Choroid plexus epithelial cell (primary cell): Measurements from ENCODE around the gene MYOF.
A peak's percentile ranks its signal among the peaks of the same experiment; 100 is the strongest.
"Not testable (repeated sequence)": the region's sequence is repeated elsewhere in the genome, so short reads cannot be mapped to it uniquely, and the experiment has no call there.

ENCODE experiments used
- DNase-seq: peaks from one replicate; pipeline ENCODE4 v3.0.0-alpha.2; 2010; ENCODE audit warnings: low read depth
- H3K4me3 ChIP-seq: 2 replicates; pipeline ENCODE4 v1.5.1; 2011; ENCODE audit warnings: low read depth, mild to moderate bottlenecking, control low read depth, low read length, moderate library complexity
- CTCF ChIP-seq: conservative IDR thresholded peaks from 2 replicates; pipeline ENCODE4 v1.5.1; 2011; ENCODE audit warnings: low read depth, mild to moderate bottlenecking, control low read depth, inconsistent platforms, low read length, moderate library complexity

MYOF gene

GRCh38 chr10:93290661-93291354 is 191.3 kb downstream of the MYOF start:
- TF ChIP-seq CTCF: no peak
- no peak overlapping the region for H3K4me3 ChIP-seq
- DNase-seq: no peak

- peak; percentile 88 for TF ChIP-seq CTCF
- DNase-seq: peak; percentile 89
- no peak overlapping the region for H3K4me3 ChIP-seq
Observed at GRCh38 chr10:93288679-93289634, 193.2 kb downstream of the MYOF start.

GRCh38 chr10:93287775-93288174 is 194.4 kb downstream of the MYOF start:
- DNase-seq: no peak
- no peak for TF ChIP-seq CTCF
- H3K4me3 ChIP-seq: no peak overlapping the region

- not testable (repeated sequence) for DNase-seq, H3K4me3 ChIP-seq
Observed at GRCh38 chr10:93284246-93284645, 197.9 kb downstream of the MYOF start.

- TF ChIP-seq CTCF: no peak
- no peak for DNase-seq
- no peak overlapping the region for H3K4me3 ChIP-seq
Observed at GRCh38 chr10:93281367-93281720, 200.8 kb downstream of the MYOF start.

- no peak for TF ChIP-seq CTCF
Observed at GRCh38 chr10:93280699-93281366, 201.3 kb downstream of the MYOF start.

GRCh38 chr10:93280121-93280698 is 201.9 kb downstream of the MYOF start:
- H3K4me3 ChIP-seq: no peak overlapping the region
- no peak for TF ChIP-seq CTCF
- DNase-seq: no peak

More at GRCh38 chr10:93280699-93281366, 201.3 kb downstream of the MYOF start:
- H3K4me3 ChIP-seq: no peak overlapping the region
- no peak for DNase-seq
